SJCRH30 (cell line): ENCODE data around the gene CORO2B. TPM values are rescaled to one million over a fixed set of nuclear protein-coding genes. Genes with fewer than 3 reads are reported as not detected.

Source experiments
- DNase-seq, 2 experiments: peaks; one replicate each; pipeline ENCODE4 v3.0.0-alpha.2; 2015 to 2020
- H3K27ac ChIP-seq: fragments of 250-450 bp; sonication (Bioruptor Pico); 2 replicates; pipeline ENCODE4 v1.5.1; 2020; ENCODE audit warnings: mild to moderate bottlenecking, moderate library complexity
- H3K27me3 ChIP-seq: fragments of 250-450 bp; sonication (Bioruptor Pico); 2 replicates; pipeline ENCODE4 v1.5.1; 2020; ENCODE audit warnings: mild to moderate bottlenecking, moderate library complexity
- H3K36me3 ChIP-seq: fragments of 250-450 bp; sonication (Bioruptor Pico); 2 replicates; pipeline ENCODE4 v1.5.1; 2020; ENCODE audit warnings: mild to moderate bottlenecking, moderate library complexity
- H3K4me1 ChIP-seq: fragments of 250-450 bp; sonication (Bioruptor Pico); 2 replicates; pipeline ENCODE4 v1.5.1; 2020; ENCODE audit warnings: mild to moderate bottlenecking, moderate library complexity
- H3K4me3 ChIP-seq: fragments of 250-450 bp; sonication (Bioruptor Pico); 2 replicates; pipeline ENCODE4 v1.5.1; 2020; ENCODE audit warnings: mild to moderate bottlenecking, moderate library complexity
- H3K9me3 ChIP-seq: fragments of 250-450 bp; sonication (Bioruptor Pico); replicated peaks from 2 replicates; pipeline ENCODE4 v1.5.1; 2020; ENCODE audit warnings: mild to moderate bottlenecking, moderate library complexity
- total RNA-seq: library from RNA; depleted of rRNA; stranded (reverse); fragments of >200 nt; shearing (Covaris generic); gene quantifications from 2 replicates; pipeline ENCODE4 v1.2.3, GENCODE V29; 2014

Gene CORO2B
- total RNA-seq, 1 experiment from 2014 or later = not detected

- Histone ChIP-seq H3K27me3 (peaks cover 35% of the 10 kb centered on the region), H3K4me1 (no peaks in the 10 kb centered on the region), H3K27ac (no peak overlapping the region), H3K36me3 (no peaks in the 10 kb centered on the region), H3K4me3 (no peak overlapping the region), H3K9me3 (no peaks in the 10 kb centered on the region)
- DNase-seq = no peak
Observed at GRCh38 chr15:68587769-68588385, 9.1 kb downstream of the CORO2B start.

GRCh38 chr15:68589053-68589452 is 10.3 kb downstream of the CORO2B start:
- Histone ChIP-seq H3K4me3 (no peak overlapping the region), H3K9me3 (no peaks in the 10 kb centered on the region), H3K36me3 (no peaks in the 10 kb centered on the region), H3K27ac (no peak overlapping the region), H3K27me3 (peaks cover 35% of the 10 kb centered on the region), H3K4me1 (no peaks in the 10 kb centered on the region)
- no peak for DNase-seq

GRCh38 chr15:68589783-68590710 is 11.3 kb downstream of the CORO2B start:
- Histone ChIP-seq H3K4me3 (no peak overlapping the region), H3K27me3 (peaks cover 32% of the 10 kb centered on the region), H3K27ac (no peak overlapping the region), H3K36me3 (no peaks in the 10 kb centered on the region), H3K9me3 (no peaks in the 10 kb centered on the region), H3K4me1 (no peaks in the 10 kb centered on the region)
- no peak for DNase-seq

- Histone ChIP-seq H3K9me3 (no peaks in the 10 kb centered on the region), H3K36me3 (no peaks in the 10 kb centered on the region), H3K27me3 (peaks cover 35% of the 10 kb centered on the region), H3K27ac (no peak overlapping the region), H3K4me1 (no peaks in the 10 kb centered on the region), H3K4me3 (no peak overlapping the region)
- no peak for DNase-seq
Observed at GRCh38 chr15:68590721-68591389, 12.1 kb downstream of the CORO2B start.

GRCh38 chr15:68592054-68592453 is 13.3 kb downstream of the CORO2B start:
- H3K9me3 ChIP-seq = no peaks in the 10 kb centered on the region

GRCh38 chr15:68592544-68592943 is 13.8 kb downstream of the CORO2B start:
- H3K27me3 ChIP-seq = peaks cover 32% of the 10 kb centered on the region
- no peak overlapping the region for H3K4me3 ChIP-seq
- H3K36me3 ChIP-seq = no peaks in the 10 kb centered on the region
- no peaks in the 10 kb centered on the region for H3K4me1 ChIP-seq
- H3K9me3 ChIP-seq = no peaks in the 10 kb centered on the region
- DNase-seq = no peak
- H3K27ac ChIP-seq = no peak overlapping the region

More at GRCh38 chr15:68592054-68592453, 13.3 kb downstream of the CORO2B start:
- Histone ChIP-seq H3K4me1 (no peaks in the 10 kb centered on the region), H3K27ac (no peak overlapping the region), H3K36me3 (no peaks in the 10 kb centered on the region), H3K4me3 (no peak overlapping the region), H3K27me3 (peaks cover 35% of the 10 kb centered on the region)
- no peak for DNase-seq

- Histone ChIP-seq H3K4me1 (no peaks in the 10 kb centered on the region), H3K4me3 (no peak overlapping the region), H3K27me3 (peaks cover 24% of the 10 kb centered on the region), H3K9me3 (no peaks in the 10 kb centered on the region), H3K36me3 (no peaks in the 10 kb centered on the region), H3K27ac (no peak overlapping the region)
- no peak for DNase-seq
Observed at GRCh38 chr15:68593341-68593740, 14.5 kb downstream of the CORO2B start.

GRCh38 chr15:68593828-68594532 is 15.2 kb downstream of the CORO2B start:
- Histone ChIP-seq H3K9me3 (no peaks in the 10 kb centered on the region), H3K36me3 (no peaks in the 10 kb centered on the region), H3K4me3 (no peak overlapping the region), H3K27ac (no peak overlapping the region), H3K4me1 (no peaks in the 10 kb centered on the region), H3K27me3 (peaks cover 22% of the 10 kb centered on the region)
- no peak for DNase-seq

- H3K9me3 ChIP-seq = no peaks in the 10 kb centered on the region
Observed at GRCh38 chr15:68594533-68595259, 15.9 kb downstream of the CORO2B start.

GRCh38 chr15:68595260-68595564 is 16.4 kb downstream of the CORO2B start:
- H3K4me3 ChIP-seq = no peak overlapping the region
- no peak overlapping the region for H3K27ac ChIP-seq
- no peaks in the 10 kb centered on the region for H3K36me3 ChIP-seq
- DNase-seq = no peak
- H3K27me3 ChIP-seq = peaks cover 16% of the 10 kb centered on the region
- no peaks in the 10 kb centered on the region for H3K4me1 ChIP-seq
- no peaks in the 10 kb centered on the region for H3K9me3 ChIP-seq

More at GRCh38 chr15:68594533-68595259, 15.9 kb downstream of the CORO2B start:
- DNase-seq = no peak
- Histone ChIP-seq H3K4me3 (no peak overlapping the region), H3K4me1 (no peaks in the 10 kb centered on the region), H3K36me3 (no peaks in the 10 kb centered on the region), H3K27me3 (peaks cover 19% of the 10 kb centered on the region), H3K27ac (no peak overlapping the region)

GRCh38 chr15:68595761-68596160 is 17.0 kb downstream of the CORO2B start:
- peaks cover 12% of the 10 kb centered on the region for H3K27me3 ChIP-seq
- no peak for DNase-seq
- H3K36me3 ChIP-seq = no peaks in the 10 kb centered on the region
- no peaks in the 10 kb centered on the region for H3K9me3 ChIP-seq
- no peak overlapping the region for H3K4me3 ChIP-seq
- H3K4me1 ChIP-seq = no peaks in the 10 kb centered on the region
- no peak overlapping the region for H3K27ac ChIP-seq

GRCh38 chr15:68596691-68597090 is 17.9 kb downstream of the CORO2B start:
- DNase-seq = no peak
- Histone ChIP-seq H3K27ac (no peak overlapping the region), H3K4me3 (no peak overlapping the region), H3K4me1 (no peaks in the 10 kb centered on the region), H3K36me3 (no peaks in the 10 kb centered on the region), H3K9me3 (no peaks in the 10 kb centered on the region), H3K27me3 (peaks cover 14% of the 10 kb centered on the region; the same call in 1 of the 2 replicates)

GRCh38 chr15:68597581-68597980 is 18.8 kb downstream of the CORO2B start:
- no peak overlapping the region for H3K27ac ChIP-seq
- H3K4me1 ChIP-seq = no peaks in the 10 kb centered on the region
- H3K9me3 ChIP-seq = no peaks in the 10 kb centered on the region
- no peak overlapping the region for H3K4me3 ChIP-seq
- H3K36me3 ChIP-seq = no peaks in the 10 kb centered on the region
- no peak for DNase-seq
- peaks cover 10% of the 10 kb centered on the region; the same call in 1 of the 2 replicates for H3K27me3 ChIP-seq
